GM23338 (cell line): ENCODE data around the gene UVRAG. TPM values are rescaled to one million over a fixed set of nuclear protein-coding genes. Genes with fewer than 3 reads are reported as not detected.

Experiments used
- ATAC-seq: fragments of 200-7000 bp; cut with Tn5 transposase; 3 replicates; pipeline ENCODE4 v1.9.1; 2020
- DNase-seq: peaks from one replicate; pipeline ENCODE4 v3.0.0-alpha.2; 2015; ENCODE audit warnings: low spot score
- H2AFZ ChIP-seq: fragments of 200-600 bp; sonication (generic); 2 replicates; pipeline ENCODE4 v1.8.0; 2016; ENCODE audit warnings: antibody characterized with exemption, mild to moderate bottlenecking, moderate library complexity
- H3F3A ChIP-seq: fragments of 200-600 bp; sonication (generic); replicated peaks from 2 replicates; pipeline ENCODE4 v1.8.0; 2017; ENCODE audit warnings: antibody characterized with exemption, mixed run types, low read depth
- H3K27ac ChIP-seq: fragments of 200-600 bp; sonication (generic); 2 replicates; pipeline ENCODE4 v1.6.1; 2016; ENCODE audit warnings: low read depth
- H3K27me3 ChIP-seq: fragments of 200-600 bp; sonication (generic); 2 replicates; pipeline ENCODE4 v1.8.0; 2016; ENCODE audit warnings: mild to moderate bottlenecking, mixed run types, moderate library complexity; ENCODE audit not compliant: insufficient read depth
- H3K36me3 ChIP-seq: fragments of 200-600 bp; sonication (generic); 2 replicates; pipeline ENCODE4 v1.8.0; 2016; ENCODE audit warnings: mild to moderate bottlenecking; ENCODE audit not compliant: insufficient read depth
- H3K4me1 ChIP-seq: fragments of 200-600 bp; sonication (generic); 2 replicates; pipeline ENCODE4 v1.8.0; 2016; ENCODE audit warnings: mild to moderate bottlenecking, moderate library complexity; ENCODE audit not compliant: insufficient read depth
- H3K4me2 ChIP-seq: fragments of 200-600 bp; sonication (generic); 2 replicates; pipeline ENCODE4 v1.7.1; 2017; ENCODE audit warnings: mixed run types
- H3K4me3 ChIP-seq: fragments of 200-600 bp; sonication (generic); 2 replicates; pipeline ENCODE4 v1.6.1; 2016; ENCODE audit warnings: mixed run types
- H3K79me2 ChIP-seq: fragments of 200-600 bp; sonication (generic); replicated peaks from 2 replicates; pipeline ENCODE4 v1.8.0; 2017; ENCODE audit warnings: mild to moderate bottlenecking; ENCODE audit not compliant: insufficient read depth
- H3K9me2 ChIP-seq: fragments of 200-600 bp; sonication (generic); 2 replicates; pipeline ENCODE4 v1.8.0; 2017; ENCODE audit not compliant: insufficient read depth
- H4K20me1 ChIP-seq: fragments of 200-600 bp; sonication (generic); replicated peaks from 2 replicates; pipeline ENCODE4 v1.8.0; 2017; ENCODE audit warnings: mild to moderate bottlenecking; ENCODE audit not compliant: insufficient read depth
- H3K27ac Mint-ChIP-seq: 2 replicates; pipeline ENCODE4 v1.8.0; 2020; ENCODE audit warnings: inconsistent platforms, mild to moderate bottlenecking, moderate library complexity, mixed read lengths
- H3K27me3 Mint-ChIP-seq: 3 replicates; pipeline ENCODE4 v1.8.0; 2022; ENCODE audit warnings: low read depth, mild to moderate bottlenecking, moderate library complexity, mixed read lengths, inconsistent platforms; ENCODE audit not compliant: insufficient read depth, poor library complexity
- H3K36me3 Mint-ChIP-seq: 3 replicates; pipeline ENCODE4 v1.8.0; 2021; ENCODE audit warnings: low read depth, mild to moderate bottlenecking, inconsistent platforms, moderate library complexity, mixed read lengths
- H3K4me1 Mint-ChIP-seq: 3 replicates; pipeline ENCODE4 v1.8.0; 2020; ENCODE audit warnings: mild to moderate bottlenecking, inconsistent platforms, mixed read lengths
- H3K4me3 Mint-ChIP-seq: 3 replicates; pipeline ENCODE4 v1.8.0; 2021; ENCODE audit warnings: moderate library complexity, mild to moderate bottlenecking, inconsistent platforms, mixed read lengths
- H3K9me3 Mint-ChIP-seq: 3 replicates; pipeline ENCODE4 v1.8.0; 2020; ENCODE audit warnings: moderate library complexity, mild to moderate bottlenecking, inconsistent platforms, mixed read lengths
- CREB1 ChIP-seq: fragments of 250-450 bp; sonication (Bioruptor Pico); IDR thresholded peaks from 2 replicates; pipeline ENCODE4 v1.5.0; 2020; ENCODE audit warnings: low read depth, mild to moderate bottlenecking, moderate library complexity
- CTCF ChIP-seq, 2 experiments: fragments of 200-600 bp in 1 of 2; sonication (generic) in 1 of 2; conservative IDR thresholded peaks; 2 replicates each; pipeline versions ENCODE4 v1.5.1 to v1.6.1; 2016 to 2017; ENCODE audit warnings: antibody characterized with exemption in 2 of 2, low read depth in 2 of 2, mild to moderate bottlenecking in 2 of 2, moderate library complexity in 1 of 2
- EZH2 ChIP-seq: fragments of 200-600 bp; sonication (generic); IDR thresholded peaks from one replicate; pipeline ENCODE4 v1.8.0; 2017; ENCODE audit warnings: antibody characterized with exemption, mild to moderate bottlenecking, low read depth; ENCODE audit not compliant: unreplicated experiment
- EZH2phosphoT487 ChIP-seq: fragments of 200-600 bp; sonication (generic); IDR thresholded peaks from one replicate; pipeline ENCODE4 v1.8.1; 2018; ENCODE audit warnings: antibody characterized with exemption; ENCODE audit not compliant: unreplicated experiment
- NANOG ChIP-seq: IDR thresholded peaks from 2 replicates; pipeline ENCODE4 v1.6.1; 2016; ENCODE audit warnings: antibody characterized with exemption, borderline replicate concordance
- POLR2AphosphoS5 ChIP-seq: IDR thresholded peaks from 2 replicates; pipeline ENCODE4 v1.6.1; 2016; ENCODE audit warnings: antibody characterized with exemption, low read depth
- REST ChIP-seq: IDR thresholded peaks from one replicate; pipeline ENCODE4 v1.6.1; 2018; ENCODE audit warnings: antibody characterized with exemption; ENCODE audit not compliant: unreplicated experiment
- STAT1 ChIP-seq: IDR thresholded peaks from one replicate; pipeline ENCODE4 v1.6.1; 2016; ENCODE audit warnings: antibody characterized with exemption; ENCODE audit not compliant: unreplicated experiment
- ZNF114 ChIP-seq: fragments of 250-450 bp; sonication (Bioruptor Pico); IDR thresholded peaks from 2 replicates; pipeline ENCODE4 v1.5.0; 2020; ENCODE audit warnings: mild to moderate bottlenecking, moderate library complexity
- ZNF331 ChIP-seq: fragments of 250-450 bp; sonication (Bioruptor Pico); IDR thresholded peaks from 2 replicates; pipeline ENCODE4 v1.5.0; 2020; ENCODE audit warnings: low read depth, mild to moderate bottlenecking, moderate library complexity
- ZNF462 ChIP-seq: fragments of 250-450 bp; sonication (Bioruptor Pico); IDR thresholded peaks from 2 replicates; pipeline ENCODE4 v1.5.0; 2020; ENCODE audit warnings: mild to moderate bottlenecking, moderate library complexity
- polyA plus RNA-seq: library from polyadenylated mRNA; unstranded; fragments of >200 nt; fragmentation: Nextera tagmentation; extraction: Ambion mirVana; gene quantifications from 2 replicates; pipeline ENCODE4 v1.2.1, GENCODE V29; 2016
- total RNA-seq: library from RNA; depleted of rRNA; stranded (reverse); fragments of >200 nt; shearing (Covaris generic); gene quantifications from 2 replicates; pipeline ENCODE4 v1.2.3, GENCODE V29; 2014

Gene UVRAG
- total and polyA plus RNA-seq, 2 experiments from 2014 or later: 15.3 to 17.4 TPM

DNA sequence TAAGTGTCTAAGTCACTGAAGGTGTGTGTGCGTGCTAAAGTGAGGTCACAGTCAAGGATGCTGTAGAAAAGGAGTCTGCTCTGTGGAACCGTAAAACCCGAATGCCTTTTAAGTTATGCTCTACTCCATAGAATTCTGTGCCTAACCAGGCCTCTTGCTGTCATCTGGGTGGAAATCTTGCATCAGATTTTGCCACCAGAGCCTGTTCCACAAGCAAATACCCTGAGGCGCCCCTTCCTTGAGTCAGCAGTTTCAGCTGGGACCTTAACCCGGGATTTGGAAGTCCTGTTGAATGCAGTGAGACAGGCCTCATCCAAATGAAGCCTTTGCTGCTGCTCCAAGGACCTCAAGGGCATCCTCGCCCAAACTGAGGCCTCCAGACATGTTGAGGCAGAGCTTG lies 281.5 kb downstream of the UVRAG start:
- no peak for TF ChIP-seq EZH2
- TF ChIP-seq STAT1: no peak
- 0 out of 2 replicates have a peak, but pooled peaks cover 1% of the 10 kb centered on the region for H4K20me1 ChIP-seq
- no peak overlapping the region for H3K4me3 Mint-ChIP-seq
- H3K4me1 Mint-ChIP-seq: no peaks in the 10 kb centered on the region
- ATAC-seq: no peak
- no peaks in the 10 kb centered on the region for H3K79me2 ChIP-seq
- H3K36me3 ChIP-seq: no peaks in the 10 kb centered on the region
- no peaks in the 10 kb centered on the region for H3K27me3 ChIP-seq
- peaks cover 12% of the 10 kb centered on the region; the same call in 2 of the 3 replicates for H3K36me3 Mint-ChIP-seq
- no peaks in the 10 kb centered on the region for H3K4me1 ChIP-seq
- peaks cover 7% of the 10 kb centered on the region for H3K27me3 Mint-ChIP-seq
- H3K4me2 ChIP-seq: no peak overlapping the region
- H3F3A ChIP-seq: no peaks in the 10 kb centered on the region
- H3K4me3 ChIP-seq: no peak overlapping the region
- H3K9me2 ChIP-seq: no peaks in the 10 kb centered on the region
- DNase-seq: no peak
- H3K27ac ChIP-seq: no peak overlapping the region
- H3K9me3 Mint-ChIP-seq: peaks cover 14% of the 10 kb centered on the region; the same call in 2 of the 3 replicates
- H2AFZ ChIP-seq: no peak overlapping the region
- peak overlapping the region; percentile 37; the same call in 1 of the 2 replicates for H3K27ac Mint-ChIP-seq

DNA sequence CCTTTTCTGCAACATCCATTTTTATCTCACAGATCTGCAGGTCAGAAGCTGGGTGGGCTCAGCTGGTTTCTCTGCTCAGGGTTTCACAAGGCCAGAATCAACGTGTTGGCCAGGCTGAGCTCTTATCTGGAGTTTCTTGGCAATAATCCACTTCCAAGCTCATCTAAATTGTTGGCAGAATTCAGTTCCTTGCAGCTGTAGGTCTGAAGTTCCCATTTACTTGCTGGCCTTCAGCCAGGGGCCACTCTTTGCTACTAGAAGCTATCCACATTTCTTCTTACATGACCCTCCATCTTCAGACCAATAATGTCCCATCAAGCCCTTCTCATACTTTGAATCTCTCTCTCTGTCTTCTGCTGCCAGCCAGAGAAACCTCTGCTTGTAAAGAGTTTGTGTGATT lies 287.8 kb downstream of the UVRAG start:
- peaks cover 1% of the 10 kb centered on the region for H3K27me3 Mint-ChIP-seq
- H3K4me1 Mint-ChIP-seq: no peaks in the 10 kb centered on the region
- H3K27ac Mint-ChIP-seq: no peak overlapping the region
- no peaks in the 10 kb centered on the region for H3K4me1 ChIP-seq
- ATAC-seq (no peak), DNase-seq (no peak)
- H3K9me2 ChIP-seq: no peaks in the 10 kb centered on the region
- H3K4me2 ChIP-seq: no peak overlapping the region
- no peaks in the 10 kb centered on the region for H3K36me3 Mint-ChIP-seq
- no peak overlapping the region for H2AFZ ChIP-seq
- no peak overlapping the region for H3K4me3 Mint-ChIP-seq
- H3K36me3 ChIP-seq: no peaks in the 10 kb centered on the region
- no peaks in the 10 kb centered on the region for H3F3A ChIP-seq
- no peaks in the 10 kb centered on the region for H3K27me3 ChIP-seq
- H4K20me1 ChIP-seq: 0 out of 2 replicates have a peak, but pooled peaks cover 6% of the 10 kb centered on the region
- no peak overlapping the region for H3K4me3 ChIP-seq
- no peaks in the 10 kb centered on the region for H3K79me2 ChIP-seq
- no peaks in the 10 kb centered on the region for H3K9me3 Mint-ChIP-seq
- no peak overlapping the region for H3K27ac ChIP-seq
- TF ChIP-seq POLR2AphosphoS5: no peak
- TF ChIP-seq NANOG: no peak
- TF ChIP-seq STAT1: no peak
- no peak for TF ChIP-seq CREB1
- TF ChIP-seq ZNF462 (CRISPR knock-in tag): no peak
- no peak for TF ChIP-seq REST
- TF ChIP-seq ZNF331 (CRISPR knock-in tag): no peak
- TF ChIP-seq EZH2: no peak
- TF ChIP-seq EZH2phosphoT487: no peak
- no peak for TF ChIP-seq CTCF (conservative IDR thresholded peaks at IDR 0.05; ENCODE audit: low read depth in 2 of 2)
- no peak for TF ChIP-seq ZNF114 (CRISPR knock-in tag)
